Measurements from ENCODE around the gene MMP24OS. TPM values are rescaled to one million over a fixed set of nuclear protein-coding genes. Genes with fewer than 3 reads are reported as not detected.
A peak's percentile ranks its signal among the peaks of the same experiment; 100 is the strongest.

MMP24OS gene
- total RNA-seq, 1 donor from 2014 or later = 94.6 TPM

GRCh38 chr20:35248641-35249475, 29.1 kb downstream of the MMP24OS start:
- Mint-ChIP-seq H3K4me1 (ENCODE audit: low read depth) (peaks cover 4% of the 10 kb centered on the region), H3K27ac (ENCODE audit: unreplicated experiment) (no peak overlapping the region), H3K4me3 (ENCODE audit: unreplicated experiment) (no peak overlapping the region), H3K27me3 (ENCODE audit: low read depth) (peaks cover 2% of the 10 kb centered on the region), H3K9me3 (ENCODE audit: low read depth) (no peaks in the 10 kb centered on the region), H3K36me3 (ENCODE audit: low read depth) (peaks cover 2% of the 10 kb centered on the region)
- no peak for TF ChIP-seq CTCF (IDR thresholded peaks at IDR 0.05)
- DNase-seq (ENCODE audit: low spot score) = no peak

- Mint-ChIP-seq H3K36me3 (ENCODE audit: low read depth) (peaks cover 2% of the 10 kb centered on the region), H3K27me3 (ENCODE audit: low read depth) (peaks cover 2% of the 10 kb centered on the region), H3K9me3 (ENCODE audit: low read depth) (no peaks in the 10 kb centered on the region), H3K4me3 (ENCODE audit: unreplicated experiment) (no peak overlapping the region), H3K27ac (ENCODE audit: unreplicated experiment) (no peak overlapping the region), H3K4me1 (ENCODE audit: low read depth) (peaks cover 4% of the 10 kb centered on the region)
- no peak for DNase-seq (ENCODE audit: low spot score)
- no peak for TF ChIP-seq CTCF (IDR thresholded peaks at IDR 0.05)
These were observed 31.2 kb downstream of the MMP24OS start for GRCh38 chr20:35246723-35247122.

GRCh38 chr20:35243986-35244385, 33.9 kb downstream of the MMP24OS start:
- Mint-ChIP-seq H3K36me3 (ENCODE audit: low read depth) (peaks cover 2% of the 10 kb centered on the region), H3K27me3 (ENCODE audit: low read depth) (peaks cover 6% of the 10 kb centered on the region), H3K4me3 (ENCODE audit: unreplicated experiment) (no peak overlapping the region), H3K27ac (ENCODE audit: unreplicated experiment) (no peak overlapping the region), H3K9me3 (ENCODE audit: low read depth) (no peaks in the 10 kb centered on the region), H3K4me1 (ENCODE audit: low read depth) (peaks cover 12% of the 10 kb centered on the region)
- DNase-seq (ENCODE audit: low spot score) = no peak
- no peak for TF ChIP-seq CTCF (IDR thresholded peaks at IDR 0.05)

GRCh38 chr20:35243317-35243716, 34.6 kb downstream of the MMP24OS start:
- peaks cover 2% of the 10 kb centered on the region for H3K36me3 Mint-ChIP-seq (ENCODE audit: low read depth)
- no peaks in the 10 kb centered on the region for H3K9me3 Mint-ChIP-seq (ENCODE audit: low read depth)
- no peak overlapping the region for H3K27ac Mint-ChIP-seq (ENCODE audit: unreplicated experiment)
- no peak overlapping the region for H3K4me3 Mint-ChIP-seq (ENCODE audit: unreplicated experiment)
- H3K27me3 Mint-ChIP-seq (ENCODE audit: low read depth) = peaks cover 6% of the 10 kb centered on the region
- no peak for DNase-seq (ENCODE audit: low spot score)
- peaks cover 8% of the 10 kb centered on the region for H3K4me1 Mint-ChIP-seq (ENCODE audit: low read depth)
- no peak for TF ChIP-seq CTCF (IDR thresholded peaks at IDR 0.05)

- no peak for TF ChIP-seq CTCF (IDR thresholded peaks at IDR 0.05)
- Mint-ChIP-seq H3K4me3 (ENCODE audit: unreplicated experiment) (no peak overlapping the region), H3K36me3 (ENCODE audit: low read depth) (peaks cover 2% of the 10 kb centered on the region), H3K9me3 (ENCODE audit: low read depth) (peaks cover 6% of the 10 kb centered on the region), H3K27ac (ENCODE audit: unreplicated experiment) (peak overlapping the region; percentile 23), H3K4me1 (ENCODE audit: low read depth) (peaks cover 8% of the 10 kb centered on the region), H3K27me3 (ENCODE audit: low read depth) (peaks cover 6% of the 10 kb centered on the region)
- DNase-seq (ENCODE audit: low spot score) = no peak
These were observed 37.1 kb downstream of the MMP24OS start for GRCh38 chr20:35240811-35241293.
